Gastrocnemius medialis (tissue), 4 donors: ENCODE results near the gene HS3ST5. TPM values are rescaled to one million over a fixed set of nuclear protein-coding genes. Genes with fewer than 3 reads are reported as not detected.

Source experiments
- ATAC-seq, 2 donors: fragments of 150-250 bp; one replicate each; pipeline ENCODE4 v1.9.1; 2016
- DNase-seq, 2 donors: peaks; one replicate each; pipeline ENCODE4 v3.0.0-alpha.2; 2019
- H3K27ac ChIP-seq, 4 donors: fragments of 200-600 bp; sonication (generic); 1 replicate in 1 of 4; 2 replicates in 3 of 4; pipeline ENCODE4 v1.5.1; 2016 to 2018; ENCODE audit warnings: mild to moderate bottlenecking in 2 of 4, moderate library complexity in 1 of 4
- H3K27me3 ChIP-seq, 3 donors: fragments of 200-600 bp; sonication (generic) in 2 of 3; 1 replicate in 1 of 3; 2 replicates in 2 of 3; pipeline versions ENCODE4 v1.5.1 to v1.6.0; 2016 to 2019; ENCODE audit warnings: mild to moderate bottlenecking in 1 of 3, moderate library complexity in 1 of 3
- H3K36me3 ChIP-seq, 2 donors: fragments of 200-600 bp; sonication (generic) in 1 of 2; one replicate each; pipeline ENCODE4 v1.5.1; 2017 to 2018
- H3K4me1 ChIP-seq, 2 donors: fragments of 200-600 bp; sonication (generic) in 1 of 2; one replicate each; pipeline ENCODE4 v1.5.1; 2016 to 2017; ENCODE audit warnings: mild to moderate bottlenecking in 2 of 2
- H3K4me3 ChIP-seq, 4 donors: fragments of 200-600 bp; sonication (generic) in 3 of 4; 1 replicate in 1 of 4; 2 replicates in 3 of 4; pipeline ENCODE4 v1.5.1; 2016 to 2019; ENCODE audit warnings: mild to moderate bottlenecking in 2 of 4
- H3K9me3 ChIP-seq, 3 donors: fragments of 200-600 bp; sonication (generic) in 2 of 3; 1 replicate in 1 of 3; 2 replicates in 2 of 3; pipeline ENCODE4 v1.5.1; 2016 to 2019
- POLR2A ChIP-seq, 2 donors: fragments of 450-650 bp; IDR thresholded peaks; one replicate each; pipeline ENCODE4 v1.6.1; 2017; ENCODE audit warnings: antibody characterized with exemption in 2 of 2, mild to moderate bottlenecking in 2 of 2, moderate library complexity in 2 of 2
- in situ Hi-C, 4 donors: fragments of 200-750 bp; cut with MboI; loops; one replicate each; pipeline versions ENCODE4 v1.15.0 to v1.8.0; 2017; ENCODE audit warnings: low sequenced_read_pairs in 4 of 4
- intact Hi-C: fragments of 100-400 bp; cut with DNase I; formaldehyde crosslinking; loops from one replicate; pipeline ENCODE4 v1.15.1; 2023; ENCODE audit warnings: low total_unique reads
- total RNA-seq, 4 donors: library from RNA; depleted of rRNA; stranded (reverse); fragments of >200 nt; gene quantifications; one replicate each; pipeline versions ENCODE4 v1.1.0 to v1.2.3, GENCODE V29; 2016
- TF ChIP-seq, protein P1 (sequence below), 5 experiments: fragments of 450-650 bp in 3 of 5; fragments of 200-600 bp in 2 of 5; sonication (generic) in 2 of 5; IDR thresholded peaks in 4 of 5; conservative IDR thresholded peaks in 1 of 5; 1 replicate in 4 of 5; 2 replicates in 1 of 5; pipeline ENCODE4 v1.5.1; 2016 to 2019; ENCODE audit warnings: antibody characterized with exemption in 5 of 5, mild to moderate bottlenecking in 3 of 5, moderate library complexity in 3 of 5

Gene HS3ST5
- total RNA-seq, 4 donors from 2014 or later: 0.13 to 0.41 TPM; not detected in 2

DNA sequence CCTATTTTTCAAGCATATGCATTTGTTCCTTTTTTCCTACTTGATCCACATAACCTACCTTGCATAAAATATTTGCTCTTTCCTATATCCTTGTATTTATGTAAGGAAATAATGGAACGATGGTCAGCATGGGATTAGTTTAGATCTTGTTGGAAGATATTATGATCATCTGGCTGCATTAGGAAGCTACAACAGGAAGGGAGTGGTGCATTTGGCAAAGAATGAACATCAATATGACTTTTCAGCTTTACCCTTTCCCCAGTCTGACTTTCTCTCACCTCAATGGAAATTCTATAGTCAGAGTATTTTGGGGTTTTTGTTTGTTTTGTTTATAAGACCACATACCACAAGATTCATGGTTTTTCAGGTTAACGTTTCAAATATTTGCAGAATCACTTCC is 66.0 kb downstream of the HS3ST5 start:
- intact Hi-C loops (no loop called here), in situ Hi-C loops (loop anchor here in 1 of 4 donors (25.0 kb wide), 1 partner anchor 114 kb away; no protein-coding TSS in a partner anchor)
- H3K9me3 ChIP-seq: no peaks in the 10 kb centered on the region
- no peak for DNase-seq
- TF ChIP-seq, protein P1, sequence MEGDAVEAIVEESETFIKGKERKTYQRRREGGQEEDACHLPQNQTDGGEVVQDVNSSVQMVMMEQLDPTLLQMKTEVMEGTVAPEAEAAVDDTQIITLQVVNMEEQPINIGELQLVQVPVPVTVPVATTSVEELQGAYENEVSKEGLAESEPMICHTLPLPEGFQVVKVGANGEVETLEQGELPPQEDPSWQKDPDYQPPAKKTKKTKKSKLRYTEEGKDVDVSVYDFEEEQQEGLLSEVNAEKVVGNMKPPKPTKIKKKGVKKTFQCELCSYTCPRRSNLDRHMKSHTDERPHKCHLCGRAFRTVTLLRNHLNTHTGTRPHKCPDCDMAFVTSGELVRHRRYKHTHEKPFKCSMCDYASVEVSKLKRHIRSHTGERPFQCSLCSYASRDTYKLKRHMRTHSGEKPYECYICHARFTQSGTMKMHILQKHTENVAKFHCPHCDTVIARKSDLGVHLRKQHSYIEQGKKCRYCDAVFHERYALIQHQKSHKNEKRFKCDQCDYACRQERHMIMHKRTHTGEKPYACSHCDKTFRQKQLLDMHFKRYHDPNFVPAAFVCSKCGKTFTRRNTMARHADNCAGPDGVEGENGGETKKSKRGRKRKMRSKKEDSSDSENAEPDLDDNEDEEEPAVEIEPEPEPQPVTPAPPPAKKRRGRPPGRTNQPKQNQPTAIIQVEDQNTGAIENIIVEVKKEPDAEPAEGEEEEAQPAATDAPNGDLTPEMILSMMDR (IDR thresholded peaks at IDR 0.05 in 4 of 5, conservative IDR thresholded peaks at IDR 0.05 in 1 of 5): no peak
- no peak for TF ChIP-seq POLR2A (IDR thresholded peaks at IDR 0.05)
- ATAC-seq: no peak
- H3K4me3 ChIP-seq: no peak overlapping the region
- H3K27me3 ChIP-seq: no peaks in the 10 kb centered on the region
- no peaks in the 10 kb centered on the region for H3K4me1 ChIP-seq
- no peak overlapping the region for H3K27ac ChIP-seq
- H3K36me3 ChIP-seq: no peaks in the 10 kb centered on the region

DNA sequence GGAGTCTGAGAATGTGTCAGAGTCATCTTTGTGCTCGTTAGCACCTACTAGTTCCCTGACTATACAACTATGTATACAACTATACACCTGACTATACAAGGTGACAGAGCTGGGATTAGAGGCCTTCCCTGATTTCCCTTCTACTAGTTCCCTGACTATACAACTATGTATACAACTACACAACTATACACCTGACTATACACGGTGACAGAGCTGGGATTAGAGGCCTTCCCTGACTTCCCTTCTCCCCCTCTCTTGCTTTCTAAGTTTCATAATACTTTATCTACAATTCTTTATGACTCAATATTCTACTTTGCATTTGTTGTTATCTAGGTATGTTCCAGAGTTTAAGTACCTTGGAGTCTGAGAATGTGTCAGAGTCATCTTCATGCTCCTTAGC is 68.0 kb downstream of the HS3ST5 start:
- H3K27ac ChIP-seq: no peak overlapping the region
- intact Hi-C loops: no loop called here
- H3K27me3 ChIP-seq: no peaks in the 10 kb centered on the region
- TF ChIP-seq, protein P1 (IDR thresholded peaks at IDR 0.05 in 4 of 5, conservative IDR thresholded peaks at IDR 0.05 in 1 of 5): no peak
- TF ChIP-seq POLR2A (IDR thresholded peaks at IDR 0.05): no peak
- DNase-seq: no peak
- H3K9me3 ChIP-seq: no peaks in the 10 kb centered on the region
- H3K4me1 ChIP-seq: no peaks in the 10 kb centered on the region
- H3K36me3 ChIP-seq: no peaks in the 10 kb centered on the region
- in situ Hi-C loops: loop anchor here in 1 of 4 donors (25.0 kb wide), 1 partner anchor 113 kb away; no protein-coding TSS in a partner anchor
- H3K4me3 ChIP-seq: no peak overlapping the region
- no peak for ATAC-seq

DNA sequence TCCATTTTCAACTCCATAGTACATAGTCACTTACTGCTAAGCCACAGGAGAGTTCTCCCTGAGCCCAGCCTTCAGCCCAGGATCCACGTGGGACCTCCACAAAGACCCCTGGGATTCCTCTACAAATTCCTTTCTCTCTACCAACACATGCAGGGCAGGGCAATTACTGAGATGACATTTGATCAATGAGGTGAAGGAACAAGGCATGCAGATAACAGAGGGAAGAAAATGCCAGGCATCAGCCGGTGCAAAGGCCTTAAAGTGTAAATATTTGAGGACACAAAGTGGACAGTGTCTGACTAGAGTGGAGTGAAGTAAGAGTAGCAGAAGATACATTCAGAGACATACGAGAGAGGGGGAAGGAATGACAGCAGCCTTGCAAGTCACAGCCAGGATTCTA is 70.2 kb downstream of the HS3ST5 start:
- in situ Hi-C loops (no loop called here), intact Hi-C loops (no loop called here)

DNA sequence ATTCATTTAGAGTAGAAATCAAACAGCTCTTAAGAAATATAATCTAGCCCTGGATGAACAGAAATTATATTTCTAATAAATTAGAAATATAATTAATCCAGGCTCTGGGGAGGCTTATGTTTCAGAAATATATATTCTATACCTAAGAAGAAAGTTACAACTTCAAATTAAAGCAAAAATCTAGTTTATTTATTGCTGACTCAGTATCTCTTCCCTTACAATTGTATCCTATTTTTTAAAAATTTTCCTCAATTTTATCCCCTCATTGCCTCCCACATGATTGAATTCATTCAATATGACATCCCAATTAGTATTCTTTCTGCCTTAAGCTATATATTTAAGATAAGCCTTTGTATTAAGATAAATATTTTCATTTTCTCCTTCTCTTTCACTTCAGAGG is 71.4 kb downstream of the HS3ST5 start:
- in situ Hi-C loops: no loop called here
- Histone ChIP-seq H3K4me1 (no peaks in the 10 kb centered on the region), H3K4me3 (no peak overlapping the region), H3K9me3 (no peaks in the 10 kb centered on the region), H3K36me3 (no peaks in the 10 kb centered on the region), H3K27ac (no peak overlapping the region), H3K27me3 (no peaks in the 10 kb centered on the region)
- ATAC-seq: no peak
- TF ChIP-seq, protein P1 (IDR thresholded peaks at IDR 0.05 in 4 of 5, conservative IDR thresholded peaks at IDR 0.05 in 1 of 5): no peak
- TF ChIP-seq POLR2A (IDR thresholded peaks at IDR 0.05): no peak
- DNase-seq: no peak
- intact Hi-C loops: no loop called here

More for the DNA sequence above, 70.2 kb downstream of the HS3ST5 start:
- Histone ChIP-seq H3K4me1 (no peaks in the 10 kb centered on the region), H3K9me3 (no peaks in the 10 kb centered on the region), H3K4me3 (no peak overlapping the region), H3K27me3 (no peaks in the 10 kb centered on the region), H3K36me3 (no peaks in the 10 kb centered on the region), H3K27ac (no peak overlapping the region)
- no peak for ATAC-seq
- no peak for DNase-seq
- no peak for TF ChIP-seq POLR2A (IDR thresholded peaks at IDR 0.05)
- TF ChIP-seq, protein P1 (IDR thresholded peaks at IDR 0.05 in 4 of 5, conservative IDR thresholded peaks at IDR 0.05 in 1 of 5): no peak

DNA sequence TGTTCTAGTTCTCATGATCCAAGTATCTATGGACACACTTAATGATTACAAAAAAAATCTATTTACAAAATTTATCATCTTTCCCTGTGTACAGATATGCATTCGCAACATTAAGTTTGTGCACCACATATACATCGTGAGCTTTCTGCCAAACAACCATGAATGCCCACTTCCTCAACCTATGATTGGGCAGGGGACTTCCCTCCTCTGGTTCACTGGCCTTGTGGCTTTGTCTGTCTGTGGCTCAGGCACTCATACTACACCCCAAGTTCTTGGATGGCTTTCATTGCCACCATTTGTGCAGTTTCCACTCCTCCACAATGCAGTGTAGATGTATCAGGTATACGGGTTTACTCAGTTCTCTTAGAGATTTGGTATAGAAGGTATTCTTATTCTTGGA is 74.9 kb downstream of the HS3ST5 start:
- Histone ChIP-seq H3K9me3 (no peaks in the 10 kb centered on the region), H3K4me3 (no peak overlapping the region), H3K27ac (no peak overlapping the region), H3K4me1 (no peaks in the 10 kb centered on the region), H3K36me3 (no peaks in the 10 kb centered on the region), H3K27me3 (no peaks in the 10 kb centered on the region)
- in situ Hi-C loops (no loop called here), intact Hi-C loops (no loop called here)
- DNase-seq: no peak
- no peak for TF ChIP-seq POLR2A (IDR thresholded peaks at IDR 0.05)
- TF ChIP-seq, protein P1 (IDR thresholded peaks at IDR 0.05 in 4 of 5, conservative IDR thresholded peaks at IDR 0.05 in 1 of 5): no peak
- no peak for ATAC-seq
